Measurements from ENCODE around the gene ZFHX2. TPM values are rescaled to one million over a fixed set of nuclear protein-coding genes. Genes with fewer than 3 reads are reported as not detected.
A peak's percentile ranks its signal among the peaks of the same experiment; 100 is the strongest.

ZFHX2 gene
- total and polyA plus RNA-seq, 2 of the 13 experiments (the other 11 are each of a cell fraction or from before 2014, with no cell fraction given) = 0.17 to 0.44 TPM

DNA sequence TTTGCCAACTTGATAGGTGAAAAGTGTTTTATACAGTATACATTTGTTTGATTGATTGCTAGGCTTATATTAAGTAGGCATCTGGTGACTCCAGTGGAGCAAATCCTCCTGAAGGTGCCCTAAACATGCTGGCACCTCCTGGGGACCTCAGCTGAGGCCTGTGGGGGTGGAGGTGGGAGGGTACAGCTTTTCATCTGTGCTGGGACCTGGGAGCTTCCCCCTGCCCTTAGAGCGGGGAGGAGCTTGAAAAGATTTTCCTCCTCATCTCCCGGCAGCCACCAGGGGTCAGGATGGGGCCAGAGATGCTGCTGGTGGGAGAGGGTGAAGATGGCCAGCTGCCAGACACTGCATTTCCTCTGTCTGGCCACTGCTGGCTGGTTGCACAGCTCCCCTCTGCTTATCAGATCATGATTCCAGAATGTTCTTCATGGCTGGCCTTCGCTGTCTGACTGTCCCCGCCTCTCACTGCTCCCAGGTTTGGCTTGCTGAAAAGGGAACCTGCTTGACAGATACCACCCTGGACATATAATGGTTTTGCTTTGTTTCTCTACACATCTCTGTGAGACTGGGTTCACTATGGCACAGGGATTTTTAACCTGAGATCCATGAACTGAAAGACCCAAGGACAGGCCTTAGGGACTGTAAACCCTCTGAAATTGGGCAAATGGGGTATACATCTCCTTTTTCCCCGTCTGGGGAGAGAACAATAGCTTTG, 37.5 kb upstream of the ZFHX2 start (continued):
- TF ChIP-seq SALL1 (CRISPR knock-in tag; IDR thresholded peaks at IDR 0.05) (peak; percentile 99), ZNF138 (CRISPR knock-in tag; IDR thresholded peaks at IDR 0.05; ENCODE audit: low read depth) (peak; percentile 88; the same call in 1 of the 2 replicates), SOX6 (IDR thresholded peaks at IDR 0.05) (no peak), SOX6 (CRISPR knock-in tag; IDR thresholded peaks at IDR 0.05) (peak; percentile 88), ZNF512 (CRISPR knock-in tag; IDR thresholded peaks at IDR 0.05) (peak; percentile 79; the same call in 1 of the 2 replicates), ZNF30 (CRISPR knock-in tag; IDR thresholded peaks at IDR 0.05) (0 out of 2 replicates have a peak, but pooled peaks have one; percentile 77), TBP (CRISPR knock-in tag; IDR thresholded peaks at IDR 0.05) (0 out of 2 replicates have a peak, but pooled peaks have one; percentile 71), PHF5A (CRISPR knock-in tag; IDR thresholded peaks at IDR 0.05; ENCODE audit: low read depth, unreplicated experiment) (peak; percentile 99), ZNF839 (CRISPR knock-in tag; IDR thresholded peaks at IDR 0.05; ENCODE audit: borderline replicate concordance) (peak; percentile 98; the same call in 1 of the 2 replicates), ZNF747 (CRISPR knock-in tag; IDR thresholded peaks at IDR 0.05; ENCODE audit: borderline replicate concordance) (peak; percentile 98), ZNF749 (CRISPR knock-in tag; IDR thresholded peaks at IDR 0.05; ENCODE audit: borderline replicate concordance) (peak; percentile 94; the same call in 1 of the 2 replicates), XBP1 (CRISPR knock-in tag; IDR thresholded peaks at IDR 0.05) (no peak), ZNF224 (CRISPR knock-in tag; IDR thresholded peaks at IDR 0.05) (0 out of 2 replicates have a peak, but pooled peaks have one; percentile 73), TMF1 (CRISPR knock-in tag; IDR thresholded peaks at IDR 0.05; ENCODE audit: low read depth) (peak; percentile 95; the same call in 1 of the 2 replicates), ZBTB42 (CRISPR knock-in tag; IDR thresholded peaks at IDR 0.05) (0 out of 2 replicates have a peak, but pooled peaks have one; percentile 63), ZNF549 (CRISPR knock-in tag; IDR thresholded peaks at IDR 0.05) (no peak), ZNF124 (CRISPR knock-in tag; IDR thresholded peaks at IDR 0.05) (peak; percentile 99), ZNF672 (CRISPR knock-in tag; IDR thresholded peaks at IDR 0.05) (no peak), SRSF9 (IDR thresholded peaks at IDR 0.05; ENCODE audit: borderline replicate concordance, insufficient read depth, low read depth, low read length, poor library complexity, severe bottlenecking) (no peak)
- TF ChIP-seq, protein P1, sequence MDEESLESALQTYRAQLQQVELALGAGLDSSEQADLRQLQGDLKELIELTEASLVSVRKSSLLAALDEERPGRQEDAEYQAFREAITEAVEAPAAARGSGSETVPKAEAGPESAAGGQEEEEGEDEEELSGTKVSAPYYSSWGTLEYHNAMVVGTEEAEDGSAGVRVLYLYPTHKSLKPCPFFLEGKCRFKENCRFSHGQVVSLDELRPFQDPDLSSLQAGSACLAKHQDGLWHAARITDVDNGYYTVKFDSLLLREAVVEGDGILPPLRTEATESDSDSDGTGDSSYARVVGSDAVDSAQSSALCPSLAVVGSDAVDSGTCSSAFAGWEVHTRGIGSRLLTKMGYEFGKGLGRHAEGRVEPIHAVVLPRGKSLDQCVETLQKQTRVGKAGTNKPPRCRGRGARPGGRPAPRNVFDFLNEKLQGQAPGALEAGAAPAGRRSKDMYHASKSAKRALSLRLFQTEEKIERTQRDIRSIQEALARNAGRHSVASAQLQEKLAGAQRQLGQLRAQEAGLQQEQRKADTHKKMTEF (CRISPR knock-in tag; IDR thresholded peaks at IDR 0.05) = peak; percentile 99
- TF ChIP-seq, protein P2, sequence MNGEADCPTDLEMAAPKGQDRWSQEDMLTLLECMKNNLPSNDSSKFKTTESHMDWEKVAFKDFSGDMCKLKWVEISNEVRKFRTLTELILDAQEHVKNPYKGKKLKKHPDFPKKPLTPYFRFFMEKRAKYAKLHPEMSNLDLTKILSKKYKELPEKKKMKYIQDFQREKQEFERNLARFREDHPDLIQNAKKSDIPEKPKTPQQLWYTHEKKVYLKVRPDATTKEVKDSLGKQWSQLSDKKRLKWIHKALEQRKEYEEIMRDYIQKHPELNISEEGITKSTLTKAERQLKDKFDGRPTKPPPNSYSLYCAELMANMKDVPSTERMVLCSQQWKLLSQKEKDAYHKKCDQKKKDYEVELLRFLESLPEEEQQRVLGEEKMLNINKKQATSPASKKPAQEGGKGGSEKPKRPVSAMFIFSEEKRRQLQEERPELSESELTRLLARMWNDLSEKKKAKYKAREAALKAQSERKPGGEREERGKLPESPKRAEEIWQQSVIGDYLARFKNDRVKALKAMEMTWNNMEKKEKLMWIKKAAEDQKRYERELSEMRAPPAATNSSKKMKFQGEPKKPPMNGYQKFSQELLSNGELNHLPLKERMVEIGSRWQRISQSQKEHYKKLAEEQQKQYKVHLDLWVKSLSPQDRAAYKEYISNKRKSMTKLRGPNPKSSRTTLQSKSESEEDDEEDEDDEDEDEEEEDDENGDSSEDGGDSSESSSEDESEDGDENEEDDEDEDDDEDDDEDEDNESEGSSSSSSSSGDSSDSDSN (CRISPR knock-in tag; IDR thresholded peaks at IDR 0.05) = peak; percentile 89
- TF ChIP-seq, protein P3, sequence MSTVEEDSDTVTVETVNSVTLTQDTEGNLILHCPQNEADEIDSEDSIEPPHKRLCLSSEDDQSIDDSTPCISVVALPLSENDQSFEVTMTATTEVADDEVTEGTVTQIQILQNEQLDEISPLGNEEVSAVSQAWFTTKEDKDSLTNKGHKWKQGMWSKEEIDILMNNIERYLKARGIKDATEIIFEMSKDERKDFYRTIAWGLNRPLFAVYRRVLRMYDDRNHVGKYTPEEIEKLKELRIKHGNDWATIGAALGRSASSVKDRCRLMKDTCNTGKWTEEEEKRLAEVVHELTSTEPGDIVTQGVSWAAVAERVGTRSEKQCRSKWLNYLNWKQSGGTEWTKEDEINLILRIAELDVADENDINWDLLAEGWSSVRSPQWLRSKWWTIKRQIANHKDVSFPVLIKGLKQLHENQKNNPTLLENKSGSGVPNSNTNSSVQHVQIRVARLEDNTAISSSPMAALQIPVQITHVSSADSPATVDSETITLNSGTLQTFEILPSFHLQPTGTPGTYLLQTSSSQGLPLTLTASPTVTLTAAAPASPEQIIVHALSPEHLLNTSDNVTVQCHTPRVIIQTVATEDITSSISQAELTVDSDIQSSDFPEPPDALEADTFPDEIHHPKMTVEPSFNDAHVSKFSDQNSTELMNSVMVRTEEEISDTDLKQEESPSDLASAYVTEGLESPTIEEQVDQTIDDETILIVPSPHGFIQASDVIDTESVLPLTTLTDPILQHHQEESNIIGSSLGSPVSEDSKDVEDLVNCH (CRISPR knock-in tag; IDR thresholded peaks at IDR 0.05) = peak; percentile 89; the same call in 1 of the 2 replicates

Measured in HepG2 (cell line).